ENCODE measurements around the gene CFHR4.
"Not testable (repeated sequence)": the region's sequence is repeated elsewhere in the genome, so short reads cannot be mapped to it uniquely, and the experiment has no call there.

The CFHR4 gene

GRCh38 chr1:196943568-196943967 lies 55.7 kb downstream of the CFHR4 start, which contains the start of gene CFHR2:
Gene CFHR2, plus strand, starts transcription at chr1:196943738. Its CDS starts 143 bp downstream, at chr1:196943881.
- DNase-seq = not testable (repeated sequence)

GRCh38 chr1:196951711-196952394 lies 64.0 kb downstream of the CFHR4 start:
- DNase-seq = no peak

- DNase-seq = no peak
Observed at GRCh38 chr1:196954778-196955177, 66.9 kb downstream of the CFHR4 start.

GRCh38 chr1:196955926-196956325 lies 68.1 kb downstream of the CFHR4 start:
- DNase-seq = no peak

GRCh38 chr1:196960854-196961253 lies 73.0 kb downstream of the CFHR4 start:
- no peak for DNase-seq

Measured in activated CD4-positive, alpha-beta T cell treated with anti-CD3 and anti-CD28 coated beads for 48 hours (primary cell).